ENCODE results near the gene MACROD1.

DNA sequence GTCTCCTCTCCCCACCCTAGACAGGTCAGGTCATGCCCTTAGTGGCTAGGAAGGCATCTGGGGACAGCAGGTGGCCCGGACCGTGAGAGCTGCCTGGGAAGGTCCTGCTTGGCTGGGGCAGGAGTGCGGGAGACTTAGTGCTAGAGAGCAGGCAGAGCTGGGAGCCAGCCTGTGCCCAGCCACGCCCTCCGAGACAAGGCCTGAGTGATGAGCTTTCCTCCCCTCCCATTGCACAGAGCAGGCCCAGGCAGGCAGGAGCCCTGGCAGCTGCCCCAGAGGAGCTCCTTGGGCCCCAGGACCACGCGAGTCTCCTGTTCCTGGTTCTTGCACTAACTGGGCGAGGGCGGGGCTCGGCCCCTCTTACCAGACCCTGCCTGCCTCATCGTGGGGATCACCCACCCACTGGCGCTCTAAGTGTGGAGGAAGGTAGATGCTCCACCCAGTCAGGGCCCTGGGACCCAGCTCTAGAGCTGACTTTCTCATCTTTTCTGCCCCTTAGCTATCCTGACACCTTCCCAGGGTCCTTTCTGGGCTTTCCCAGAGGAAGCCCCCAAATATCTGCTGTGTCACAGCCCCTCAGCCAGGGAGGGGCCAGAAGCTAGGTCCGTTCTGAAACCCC, 44.9 kb downstream of the MACROD1 start:
- TF ChIP-seq, protein P1, sequence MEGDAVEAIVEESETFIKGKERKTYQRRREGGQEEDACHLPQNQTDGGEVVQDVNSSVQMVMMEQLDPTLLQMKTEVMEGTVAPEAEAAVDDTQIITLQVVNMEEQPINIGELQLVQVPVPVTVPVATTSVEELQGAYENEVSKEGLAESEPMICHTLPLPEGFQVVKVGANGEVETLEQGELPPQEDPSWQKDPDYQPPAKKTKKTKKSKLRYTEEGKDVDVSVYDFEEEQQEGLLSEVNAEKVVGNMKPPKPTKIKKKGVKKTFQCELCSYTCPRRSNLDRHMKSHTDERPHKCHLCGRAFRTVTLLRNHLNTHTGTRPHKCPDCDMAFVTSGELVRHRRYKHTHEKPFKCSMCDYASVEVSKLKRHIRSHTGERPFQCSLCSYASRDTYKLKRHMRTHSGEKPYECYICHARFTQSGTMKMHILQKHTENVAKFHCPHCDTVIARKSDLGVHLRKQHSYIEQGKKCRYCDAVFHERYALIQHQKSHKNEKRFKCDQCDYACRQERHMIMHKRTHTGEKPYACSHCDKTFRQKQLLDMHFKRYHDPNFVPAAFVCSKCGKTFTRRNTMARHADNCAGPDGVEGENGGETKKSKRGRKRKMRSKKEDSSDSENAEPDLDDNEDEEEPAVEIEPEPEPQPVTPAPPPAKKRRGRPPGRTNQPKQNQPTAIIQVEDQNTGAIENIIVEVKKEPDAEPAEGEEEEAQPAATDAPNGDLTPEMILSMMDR (IDR thresholded peaks at IDR 0.05): no peak
- no peak for TF ChIP-seq POLR2A (IDR thresholded peaks at IDR 0.05)
